ENCODE measurements around the gene THAP7.

GRCh38 chr22:21038405-21038804, 36.5 kb upstream of the THAP7 start:
- TF ChIP-seq, protein P1, sequence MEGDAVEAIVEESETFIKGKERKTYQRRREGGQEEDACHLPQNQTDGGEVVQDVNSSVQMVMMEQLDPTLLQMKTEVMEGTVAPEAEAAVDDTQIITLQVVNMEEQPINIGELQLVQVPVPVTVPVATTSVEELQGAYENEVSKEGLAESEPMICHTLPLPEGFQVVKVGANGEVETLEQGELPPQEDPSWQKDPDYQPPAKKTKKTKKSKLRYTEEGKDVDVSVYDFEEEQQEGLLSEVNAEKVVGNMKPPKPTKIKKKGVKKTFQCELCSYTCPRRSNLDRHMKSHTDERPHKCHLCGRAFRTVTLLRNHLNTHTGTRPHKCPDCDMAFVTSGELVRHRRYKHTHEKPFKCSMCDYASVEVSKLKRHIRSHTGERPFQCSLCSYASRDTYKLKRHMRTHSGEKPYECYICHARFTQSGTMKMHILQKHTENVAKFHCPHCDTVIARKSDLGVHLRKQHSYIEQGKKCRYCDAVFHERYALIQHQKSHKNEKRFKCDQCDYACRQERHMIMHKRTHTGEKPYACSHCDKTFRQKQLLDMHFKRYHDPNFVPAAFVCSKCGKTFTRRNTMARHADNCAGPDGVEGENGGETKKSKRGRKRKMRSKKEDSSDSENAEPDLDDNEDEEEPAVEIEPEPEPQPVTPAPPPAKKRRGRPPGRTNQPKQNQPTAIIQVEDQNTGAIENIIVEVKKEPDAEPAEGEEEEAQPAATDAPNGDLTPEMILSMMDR (IDR thresholded peaks at IDR 0.05; ENCODE audit: low read depth, low read length, poor library complexity, severe bottlenecking): no peak
- no peak for TF ChIP-seq EZH2phosphoT487 (IDR thresholded peaks at IDR 0.05; ENCODE audit: borderline replicate concordance, low read length)
